GM21737 (cell line): Measurements from ENCODE around the gene DLEC1.
A peak's percentile ranks its signal among the peaks of the same experiment; 100 is the strongest.
"Not testable (repeated sequence)": the region's sequence is repeated elsewhere in the genome, so short reads cannot be mapped to it uniquely, and the experiment has no call there.

Experiments used
- ATAC-seq: cut with Tn5 transposase; IDR thresholded peaks from one replicate; pipeline ENCODE4 v1.9.1; 2021; ENCODE audit warnings: mild to moderate bottlenecking, moderate library complexity; ENCODE audit not compliant: unreplicated experiment

Gene DLEC1

GRCh38 chr3:38036906-38037305 is 2.1 kb upstream of the DLEC1 start:
- ATAC-seq, result no peak

- no peak for ATAC-seq
Measured at GRCh38 chr3:38038447-38038911, 529 bp upstream of the DLEC1 start.

GRCh38 chr3:38039899-38040261 is 872 bp downstream of the DLEC1 start:
- peak; percentile 70 for ATAC-seq

- no peak for ATAC-seq
Measured at GRCh38 chr3:38040401-38040800, 1.4 kb downstream of the DLEC1 start.

GRCh38 chr3:38043486-38043885 is 4.5 kb downstream of the DLEC1 start:
- no peak for ATAC-seq

GRCh38 chr3:38046027-38046426 is 7.0 kb downstream of the DLEC1 start:
- ATAC-seq, result no peak

- ATAC-seq, result no peak
Measured at GRCh38 chr3:38046821-38047220, 7.8 kb downstream of the DLEC1 start.

GRCh38 chr3:38047896-38048295 is 8.9 kb downstream of the DLEC1 start:
- ATAC-seq, result no peak

GRCh38 chr3:38049358-38050126 is 10.5 kb downstream of the DLEC1 start:
- no peak for ATAC-seq

- ATAC-seq, result no peak
Measured at GRCh38 chr3:38051131-38051530, 12.1 kb downstream of the DLEC1 start.

- not testable (repeated sequence) for ATAC-seq
Measured at GRCh38 chr3:38053286-38053685, 14.3 kb downstream of the DLEC1 start.

GRCh38 chr3:38053813-38054498 is 14.9 kb downstream of the DLEC1 start:
- ATAC-seq, result not testable (repeated sequence)

- no peak for ATAC-seq
Measured at GRCh38 chr3:38054499-38055001, 15.5 kb downstream of the DLEC1 start.

GRCh38 chr3:38059148-38059547 is 20.1 kb downstream of the DLEC1 start:
- ATAC-seq, result no peak

GRCh38 chr3:38059591-38059990 is 20.6 kb downstream of the DLEC1 start:
- ATAC-seq, result no peak

GRCh38 chr3:38062809-38063208 is 23.8 kb downstream of the DLEC1 start:
- ATAC-seq, result no peak

GRCh38 chr3:38064453-38064852 is 25.4 kb downstream of the DLEC1 start:
- not testable (repeated sequence) for ATAC-seq

GRCh38 chr3:38067508-38068233 is 28.7 kb downstream of the DLEC1 start:
- ATAC-seq, result no peak

GRCh38 chr3:38070013-38070412 is 31.0 kb downstream of the DLEC1 start:
- ATAC-seq, result no peak

- not testable (repeated sequence) for ATAC-seq
Measured at GRCh38 chr3:38077073-38077472, 38.1 kb downstream of the DLEC1 start.

GRCh38 chr3:38082296-38082695 is 43.3 kb downstream of the DLEC1 start:
- ATAC-seq, result not testable (repeated sequence)
